ENCODE results near the gene IPO11. TPM values are rescaled to one million over a fixed set of nuclear protein-coding genes. Genes with fewer than 3 reads are reported as not detected.
A peak's percentile ranks its signal among the peaks of the same experiment; 100 is the strongest.

The IPO11 gene
- total RNA-seq, 4 donors from 2014 or later, result 12.0 to 23.7 (median 20.8) TPM

DNA sequence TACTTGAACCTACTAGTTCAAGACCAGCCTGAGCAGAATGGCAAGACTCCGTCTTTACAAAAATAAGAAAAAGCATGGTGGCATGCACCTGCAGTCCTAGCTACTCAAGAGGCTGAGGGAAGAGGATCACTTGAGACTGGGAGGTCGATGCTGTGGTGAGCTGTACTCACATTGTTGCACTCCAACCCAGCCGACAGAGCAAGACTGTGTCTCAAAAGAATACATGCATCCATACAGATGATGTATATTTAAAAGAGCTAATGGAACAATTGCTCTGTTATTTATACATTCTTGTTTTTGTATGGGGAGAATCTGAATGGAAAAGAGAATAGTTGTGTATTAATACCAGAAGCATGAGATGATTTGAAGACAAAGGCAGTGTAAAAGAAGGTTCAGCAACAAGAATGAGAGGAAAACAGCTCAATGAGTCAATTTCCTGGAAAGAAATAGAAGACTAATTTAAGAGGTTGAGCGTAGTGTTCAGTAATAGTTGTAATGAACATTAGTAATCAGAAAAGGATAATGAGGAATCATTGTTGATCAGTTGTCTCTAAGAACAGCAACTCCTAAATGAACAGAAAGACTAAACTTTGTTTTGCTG is 164.1 kb downstream of the IPO11 start:
- Histone ChIP-seq H3K4me1 (no peaks in the 10 kb centered on the region), H3K4me3 (no peak overlapping the region), H3K27ac (no peak overlapping the region), H3K9me3 (no peaks in the 10 kb centered on the region), H3K27me3 (no peaks in the 10 kb centered on the region), H3K36me3 (peaks cover 9% of the 10 kb centered on the region)
- no peak for TF ChIP-seq CTCF (IDR thresholded peaks at IDR 0.05)
- no peak for TF ChIP-seq EP300 (IDR thresholded peaks at IDR 0.05)
- no peak for TF ChIP-seq POLR2A (IDR thresholded peaks at IDR 0.05)
- TF ChIP-seq POLR2AphosphoS5 (IDR thresholded peaks at IDR 0.05), result no peak
- 91% methylated on average over 4 of the region's 4 CpGs for WGBS
- no peak for DNase-seq (ENCODE audit: low spot score in 2 of 2)

DNA sequence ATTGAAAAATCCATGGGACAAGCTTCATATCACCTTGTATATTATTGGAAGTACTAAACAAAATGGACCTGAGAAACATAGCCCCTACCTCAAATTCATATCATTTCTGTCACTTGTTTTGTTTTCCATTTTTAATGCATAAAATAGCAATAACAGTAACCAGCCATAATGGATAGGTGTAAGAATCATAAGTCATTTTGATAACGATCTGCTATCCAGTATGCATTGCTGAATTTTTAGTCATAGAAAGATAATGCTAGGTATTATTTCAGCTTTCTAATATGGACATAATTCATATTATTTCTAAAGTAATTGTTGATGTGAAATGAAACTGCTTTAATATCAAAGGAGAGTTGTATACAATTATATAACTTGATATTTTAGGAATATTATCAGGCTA is 164.9 kb downstream of the IPO11 start:
- H3K27ac ChIP-seq, result no peak overlapping the region
- no peaks in the 10 kb centered on the region for H3K4me1 ChIP-seq
- TF ChIP-seq POLR2AphosphoS5 (IDR thresholded peaks at IDR 0.05) (no peak), EP300 (IDR thresholded peaks at IDR 0.05) (no peak), CTCF (IDR thresholded peaks at IDR 0.05) (no peak), POLR2A (IDR thresholded peaks at IDR 0.05) (no peak)
- H3K27me3 ChIP-seq, result no peaks in the 10 kb centered on the region
- H3K9me3 ChIP-seq, result no peaks in the 10 kb centered on the region
- WGBS, result 89% methylated on average over 1 of the region's 1 CpG
- H3K36me3 ChIP-seq, result peaks cover 9% of the 10 kb centered on the region
- DNase-seq (ENCODE audit: low spot score in 2 of 2), result no peak
- no peak overlapping the region for H3K4me3 ChIP-seq

DNA sequence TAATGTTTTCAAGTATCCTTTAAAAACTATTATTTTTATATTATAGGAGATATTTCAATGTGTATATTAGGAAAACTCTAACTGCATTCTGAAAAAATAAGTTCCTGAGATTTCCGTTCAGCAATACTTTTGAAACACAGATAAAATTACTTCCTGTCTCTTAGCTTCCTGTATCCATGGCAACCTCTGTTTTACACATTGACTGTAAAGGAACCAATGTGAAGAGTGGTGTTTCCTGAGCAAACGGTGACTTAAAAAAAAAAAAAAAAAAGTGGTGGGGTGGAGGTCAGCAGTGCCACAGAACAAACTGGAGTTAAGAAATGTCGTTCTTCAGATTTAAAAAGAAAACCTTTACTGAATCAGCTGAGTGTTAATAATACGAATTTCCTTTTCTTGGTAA is 166.0 kb downstream of the IPO11 start, which contains the start of gene LRRC70:
TSS of gene LRRC70 (plus strand) at position 280 of the 400 bp plus-strand sequence. CDS start 620 bp downstream, outside the sequence.
- Histone ChIP-seq H3K27ac (no peak within 1 kb of the TSS), H3K9me3 (no peaks in the 10 kb centered on the region)
- 58% methylated on average over 4 of the region's 4 CpGs for WGBS

GRCh38 chr5:62579761-62580160 is 167.2 kb downstream of the IPO11 start:
- H3K27me3 ChIP-seq, result no peaks in the 10 kb centered on the region
- DNase-seq (ENCODE audit: low spot score in 2 of 2), result no peak
- H3K4me3 ChIP-seq, result peak overlapping the region; percentile 23
- H3K27ac ChIP-seq, result no peak overlapping the region
- H3K4me1 ChIP-seq, result no peaks in the 10 kb centered on the region
- peaks cover 9% of the 10 kb centered on the region for H3K36me3 ChIP-seq
- WGBS, result 83% methylated on average over 5 of the region's 5 CpGs
- no peak for TF ChIP-seq POLR2AphosphoS5 (IDR thresholded peaks at IDR 0.05)
- no peak for TF ChIP-seq POLR2A (IDR thresholded peaks at IDR 0.05)
- no peak for TF ChIP-seq EP300 (IDR thresholded peaks at IDR 0.05)
- no peak for TF ChIP-seq CTCF (IDR thresholded peaks at IDR 0.05)
- H3K9me3 ChIP-seq, result no peaks in the 10 kb centered on the region

More for the DNA sequence above, 166.0 kb downstream of the IPO11 start, which contains the start of gene LRRC70:
- H3K4me1 ChIP-seq, result no peaks in the 10 kb centered on the region
- H3K27me3 ChIP-seq, result no peaks in the 10 kb centered on the region
- no peak for TF ChIP-seq EP300 (IDR thresholded peaks at IDR 0.05)
- TF ChIP-seq CTCF (IDR thresholded peaks at IDR 0.05), result no peak
- no peak for TF ChIP-seq POLR2A (IDR thresholded peaks at IDR 0.05)
- TF ChIP-seq POLR2AphosphoS5 (IDR thresholded peaks at IDR 0.05), result no peak
- H3K4me3 ChIP-seq, result peak within 1 kb of the TSS; percentile 23
- H3K36me3 ChIP-seq, result peaks cover 9% of the 10 kb centered on the region
- no peak for DNase-seq (ENCODE audit: low spot score in 2 of 2)

DNA sequence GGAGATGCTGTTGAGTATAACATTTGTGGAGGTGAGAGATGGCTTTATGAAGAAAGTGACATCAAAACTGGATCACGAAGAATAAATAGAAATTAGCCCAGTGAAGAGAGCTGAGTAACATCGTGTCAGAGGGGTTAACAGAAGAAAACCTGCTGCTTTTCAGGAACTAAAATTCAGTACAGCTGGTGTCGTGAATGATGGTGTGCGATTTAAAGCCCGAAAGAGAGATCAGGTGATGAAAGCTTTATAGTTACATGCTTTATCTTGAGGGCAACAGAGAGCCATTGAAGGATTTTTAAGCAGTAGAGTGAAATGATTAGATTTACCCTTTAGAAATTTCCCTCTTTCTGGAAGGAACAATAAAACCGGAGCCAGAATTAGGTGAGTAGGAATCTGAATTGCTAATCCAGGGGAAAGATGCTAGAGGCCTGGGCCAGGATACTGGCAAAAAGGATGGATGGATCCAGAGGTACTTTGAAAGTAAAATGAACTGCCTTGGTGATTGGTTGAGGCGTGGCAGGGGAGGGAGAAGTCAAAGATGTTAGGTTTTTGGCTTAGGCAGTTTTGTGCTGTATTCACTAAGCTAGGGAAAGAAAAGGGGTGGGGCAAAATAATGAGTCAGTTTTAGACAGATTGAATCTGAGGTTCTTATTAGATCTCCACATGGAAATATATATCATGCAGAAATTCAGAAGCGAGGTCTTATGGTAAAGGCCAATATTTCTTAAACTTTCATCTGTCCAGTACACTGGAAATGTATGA is 169.5 kb downstream of the IPO11 start:
- 69% methylated on average over 8 of the region's 8 CpGs for WGBS
- Histone ChIP-seq H3K4me3 (no peak overlapping the region), H3K9me3 (no peaks in the 10 kb centered on the region), H3K27ac (no peak overlapping the region), H3K27me3 (no peaks in the 10 kb centered on the region), H3K36me3 (peaks cover 5% of the 10 kb centered on the region), H3K4me1 (no peaks in the 10 kb centered on the region)
- DNase-seq (ENCODE audit: low spot score in 2 of 2), result no peak
- TF ChIP-seq EP300 (IDR thresholded peaks at IDR 0.05) (no peak), CTCF (IDR thresholded peaks at IDR 0.05) (no peak), POLR2A (IDR thresholded peaks at IDR 0.05) (no peak), POLR2AphosphoS5 (IDR thresholded peaks at IDR 0.05) (no peak)

Data from suprapubic skin (tissue), 4 donors.